HG03439 (cell line): Measurements from ENCODE around the gene ZNF512B.

Experiments
- ATAC-seq: cut with Tn5 transposase; IDR thresholded peaks from one replicate; pipeline ENCODE4 v1.9.1; 2021; ENCODE audit warnings: mild to moderate bottlenecking, moderate library complexity; ENCODE audit not compliant: unreplicated experiment

The ZNF512B gene

GRCh38 chr20:63951398-63952209 is 18.1 kb downstream of the ZNF512B start:
- ATAC-seq = no peak

DNA sequence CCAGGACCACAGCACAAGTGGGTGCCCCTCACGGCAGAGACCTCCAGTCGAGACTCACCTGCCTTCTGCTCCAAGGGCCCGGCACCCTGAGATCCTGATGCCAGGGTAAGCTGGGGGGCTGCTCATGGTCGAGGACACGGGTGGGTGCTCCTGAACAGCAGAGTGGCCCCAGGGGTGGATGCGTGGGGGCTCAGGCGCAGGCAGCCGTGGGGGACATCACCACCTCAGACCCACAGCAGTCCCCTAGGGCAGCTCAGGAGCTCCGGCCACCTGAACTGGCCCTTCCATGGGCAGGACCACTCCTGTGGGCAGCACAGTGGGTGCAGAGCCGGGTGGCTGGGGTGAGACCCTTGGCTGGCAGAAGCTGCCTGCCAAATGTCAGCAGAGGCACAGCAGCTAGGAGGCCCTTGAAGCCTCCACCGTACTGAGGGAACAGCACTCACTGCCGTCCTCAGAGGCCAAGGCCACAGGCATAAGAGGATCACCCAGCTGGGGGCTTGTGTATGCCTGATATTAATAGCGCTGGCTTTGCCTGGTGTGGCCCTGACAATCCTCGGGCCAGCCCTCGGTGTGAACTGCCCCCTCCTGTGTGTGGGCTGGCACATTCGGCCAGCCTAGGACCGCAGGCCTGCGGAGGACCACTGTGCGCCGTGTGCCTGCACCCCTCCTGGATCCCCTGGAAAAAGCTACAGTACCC is 18.9 kb downstream of the ZNF512B start:
- no peak for ATAC-seq

- ATAC-seq = no peak
Observed at GRCh38 chr20:63947638-63948456, 21.9 kb downstream of the ZNF512B start.

DNA sequence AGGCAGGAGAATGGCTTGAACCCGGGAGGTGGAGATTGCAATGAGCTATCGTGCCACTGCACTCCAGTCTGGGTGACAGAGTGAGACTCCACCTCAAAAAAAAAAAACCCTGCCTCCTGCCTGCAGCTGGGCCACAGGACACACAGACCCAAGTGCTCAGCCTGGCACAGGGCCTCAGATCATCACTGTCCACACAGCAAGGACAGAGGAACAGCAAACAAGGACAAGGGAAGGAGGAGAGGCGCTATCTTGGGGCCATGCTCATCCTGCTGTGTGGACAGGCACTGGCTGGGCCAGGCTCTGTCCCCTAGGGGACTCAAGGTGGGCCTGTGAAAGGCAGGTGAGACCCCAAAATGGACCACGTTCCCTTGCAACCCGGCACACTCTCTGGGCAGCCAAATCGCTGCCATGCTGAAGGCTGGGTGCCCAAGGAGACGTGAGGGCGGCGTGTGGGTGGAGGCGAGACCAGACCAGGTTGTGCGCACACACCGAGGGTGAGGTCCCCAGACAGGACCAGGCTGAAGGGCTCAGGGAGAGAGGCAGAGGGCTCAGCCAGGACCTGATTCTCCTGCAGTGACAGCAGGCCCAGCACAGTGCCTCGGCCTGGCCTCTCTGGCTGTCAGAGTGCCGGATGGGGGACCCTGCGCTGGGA is 22.6 kb downstream of the ZNF512B start:
- ATAC-seq = no peak

GRCh38 chr20:63945921-63946920 is 23.5 kb downstream of the ZNF512B start:
- no peak for ATAC-seq

DNA sequence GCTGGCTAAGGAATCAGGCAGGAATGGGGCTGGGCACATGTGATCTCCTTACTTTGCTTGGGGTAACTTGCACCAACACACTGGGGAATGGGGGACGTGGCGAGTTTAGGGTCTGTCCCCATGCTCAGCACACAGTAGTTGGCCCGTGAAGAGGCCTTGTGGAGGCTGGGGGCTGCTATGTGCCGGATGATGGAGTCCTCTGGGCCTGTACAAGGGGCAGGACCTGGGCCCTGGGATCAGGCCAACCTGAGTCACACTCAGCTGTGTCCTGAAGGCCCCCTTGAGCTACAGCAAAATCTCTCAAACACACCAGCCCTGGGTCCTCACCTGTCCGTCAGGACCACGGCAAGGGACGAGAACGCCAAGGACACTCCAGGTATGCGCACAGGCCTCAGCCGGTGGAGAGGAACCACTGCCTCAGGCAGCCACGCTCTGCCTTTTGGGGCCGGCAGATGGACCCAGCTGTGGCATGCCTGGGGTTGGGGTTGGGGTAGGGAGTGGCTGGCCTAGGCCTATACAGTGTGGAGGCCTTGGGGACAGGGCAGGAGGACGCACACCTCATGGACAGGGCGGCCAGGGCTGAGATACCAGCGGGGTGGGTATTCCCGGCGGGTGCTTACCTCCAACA is 24.6 kb downstream of the ZNF512B start:
- no peak for ATAC-seq

- ATAC-seq = no peak
Observed at GRCh38 chr20:63944078-63944941, 25.4 kb downstream of the ZNF512B start.

- ATAC-seq = no peak
Observed at GRCh38 chr20:63943808-63944077, 26.0 kb downstream of the ZNF512B start.

GRCh38 chr20:63942969-63943807 is 26.5 kb downstream of the ZNF512B start:
- ATAC-seq = no peak

DNA sequence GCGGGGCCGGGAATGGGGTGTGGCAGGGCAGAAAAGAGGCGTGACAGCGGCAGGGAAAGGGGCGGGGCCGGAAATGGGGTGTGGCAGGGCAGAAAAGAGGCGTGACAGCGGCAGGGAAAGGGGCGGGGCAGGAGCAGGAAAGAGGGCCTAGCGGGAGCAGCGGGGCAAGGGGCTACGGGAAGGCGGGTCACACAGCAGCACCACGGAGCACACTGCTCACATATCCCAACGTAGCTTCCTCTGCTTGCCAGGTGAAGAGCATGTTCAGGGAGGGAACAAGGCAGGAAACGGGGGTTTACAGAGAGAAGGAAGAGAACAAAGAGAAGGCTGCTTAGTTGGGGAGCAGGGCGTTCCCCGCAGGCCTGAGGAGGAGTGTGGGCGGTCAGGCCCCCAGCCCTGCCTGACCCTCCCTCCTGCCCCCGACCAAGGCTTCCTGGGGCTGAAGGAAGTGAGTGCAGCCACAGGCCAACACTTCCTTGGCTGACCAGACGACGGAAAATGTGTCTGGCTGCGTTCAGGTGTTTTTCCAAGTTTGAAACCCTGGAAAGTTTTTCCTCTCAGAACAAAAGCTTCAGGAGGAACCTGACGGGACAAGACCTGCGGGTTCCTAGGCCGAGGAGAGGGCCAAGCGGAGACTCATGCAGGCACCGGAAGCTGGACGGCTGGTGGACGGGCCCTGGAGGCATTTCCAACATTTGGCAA is 27.3 kb downstream of the ZNF512B start:
- no peak for ATAC-seq

DNA sequence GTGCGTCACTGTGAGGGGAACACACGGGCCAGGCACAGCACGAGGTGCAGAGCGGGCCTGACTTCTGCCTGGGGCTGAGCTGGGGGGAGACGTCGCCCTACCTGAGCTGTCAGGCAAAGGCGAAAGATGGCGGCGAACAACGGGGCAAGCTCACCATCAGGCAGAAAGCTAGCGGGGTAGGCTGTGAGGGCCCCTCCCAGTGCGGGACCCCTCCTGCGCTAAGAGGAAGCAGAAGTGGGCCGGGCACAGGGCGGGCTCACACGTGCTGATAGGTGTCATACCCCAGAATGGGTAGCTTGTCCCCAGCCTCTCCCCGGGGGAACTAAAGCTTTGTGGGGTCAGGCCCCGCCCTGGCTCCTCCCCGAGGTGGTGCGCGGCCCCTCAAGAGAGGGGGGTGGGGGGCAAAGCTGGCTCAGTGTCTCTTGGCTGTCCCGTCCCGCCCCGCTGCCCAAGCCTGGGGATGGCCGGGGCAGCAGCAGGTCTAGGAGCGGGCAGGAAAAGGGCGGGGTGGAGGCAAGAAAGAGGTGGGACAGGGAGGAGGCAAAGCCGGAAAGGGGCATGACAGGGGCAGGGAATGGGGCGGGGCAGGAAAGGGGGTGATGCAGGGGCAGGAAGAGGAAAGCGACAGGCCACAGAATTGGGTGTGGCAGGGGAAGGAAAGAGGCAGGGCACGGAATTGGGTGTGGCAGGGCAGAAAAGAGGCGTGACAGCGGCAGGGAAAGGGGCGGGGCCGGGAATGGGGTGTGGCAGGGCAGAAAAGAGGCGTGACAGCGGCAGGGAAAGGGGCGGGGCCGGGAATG is 28.2 kb downstream of the ZNF512B start:
- ATAC-seq = no peak

GRCh38 chr20:63940472-63941266 is 29.1 kb downstream of the ZNF512B start:
- no peak for ATAC-seq

GRCh38 chr20:63940071-63940471 is 29.7 kb downstream of the ZNF512B start:
- ATAC-seq = no peak

- no peak for ATAC-seq
Observed at GRCh38 chr20:63939061-63939935, 30.4 kb downstream of the ZNF512B start.

GRCh38 chr20:63937596-63937995 is 32.1 kb downstream of the ZNF512B start:
- ATAC-seq = no peak
